Mesothelial cell of epicardium (in vitro differentiated cells): Measurements from ENCODE around the gene TOM1L1. TPM values are rescaled to one million over a fixed set of nuclear protein-coding genes. Genes with fewer than 3 reads are reported as not detected.
A peak's percentile ranks its signal among the peaks of the same experiment; 100 is the strongest.

Experiments used
- DNase-seq, 2 experiments: peaks; one replicate each; pipeline ENCODE4 v3.0.0; 2021; ENCODE audit warnings: low spot score in 2 of 2; ENCODE audit not compliant: unreplicated experiment in 2 of 2
- H3K27ac Mint-ChIP-seq: 2 replicates; pipeline ENCODE4 v1.8.0; 2021; ENCODE audit warnings: mixed read lengths
- H3K27me3 Mint-ChIP-seq: 2 replicates; pipeline ENCODE4 v1.8.0; 2021; ENCODE audit warnings: low read depth, mixed read lengths
- H3K36me3 Mint-ChIP-seq: 2 replicates; pipeline ENCODE4 v1.8.0; 2021; ENCODE audit warnings: mixed read lengths
- H3K4me1 Mint-ChIP-seq: 2 replicates; pipeline ENCODE4 v1.8.0; 2021; ENCODE audit warnings: mixed read lengths
- H3K4me3 Mint-ChIP-seq: 2 replicates; pipeline ENCODE4 v1.8.0; 2021; ENCODE audit warnings: mild to moderate bottlenecking, moderate library complexity, mixed read lengths
- H3K9me3 Mint-ChIP-seq: 2 replicates; pipeline ENCODE4 v1.8.0; 2021; ENCODE audit warnings: mixed read lengths
- CTCF ChIP-seq: fragments of 200-600 bp; sonication (generic); IDR thresholded peaks from one replicate; pipeline ENCODE4 v1.5.0; 2021; ENCODE audit warnings: antibody characterized with exemption; ENCODE audit not compliant: unreplicated experiment
- total RNA-seq: library from RNA; stranded (reverse); gene quantifications from 3 replicates; pipeline ENCODE4 v1.2.1, GENCODE V29; 2021

TOM1L1 gene
- total RNA-seq, 1 donor from 2014 or later = 47.8 TPM

- no peak for DNase-seq
- no peaks in the 10 kb centered on the region for H3K4me1 Mint-ChIP-seq
- peaks cover 3% of the 10 kb centered on the region for H3K36me3 Mint-ChIP-seq
- H3K9me3 Mint-ChIP-seq = no peaks in the 10 kb centered on the region
- no peak overlapping the region for H3K27ac Mint-ChIP-seq
- H3K4me3 Mint-ChIP-seq = no peak overlapping the region
- TF ChIP-seq CTCF = peak; percentile 69
- H3K27me3 Mint-ChIP-seq = no peaks in the 10 kb centered on the region
Observed at GRCh38 chr17:54992797-54993639, 92.4 kb downstream of the TOM1L1 start.

GRCh38 chr17:54996441-54996840 is 95.8 kb downstream of the TOM1L1 start:
- no peak for DNase-seq
- Mint-ChIP-seq H3K4me1 (no peaks in the 10 kb centered on the region), H3K36me3 (peaks cover 6% of the 10 kb centered on the region), H3K9me3 (no peaks in the 10 kb centered on the region), H3K4me3 (no peak overlapping the region), H3K27ac (no peak overlapping the region), H3K27me3 (no peaks in the 10 kb centered on the region)
- no peak for TF ChIP-seq CTCF

- Mint-ChIP-seq H3K4me3 (no peak overlapping the region), H3K4me1 (no peaks in the 10 kb centered on the region), H3K27me3 (no peaks in the 10 kb centered on the region), H3K27ac (no peak overlapping the region), H3K9me3 (no peaks in the 10 kb centered on the region), H3K36me3 (peaks cover 5% of the 10 kb centered on the region)
- no peak for DNase-seq
- TF ChIP-seq CTCF = no peak
Observed at GRCh38 chr17:55002458-55002857, 101.8 kb downstream of the TOM1L1 start.

GRCh38 chr17:55004484-55004883 is 103.8 kb downstream of the TOM1L1 start:
- no peak for TF ChIP-seq CTCF
- H3K36me3 Mint-ChIP-seq = peaks cover 9% of the 10 kb centered on the region
- no peak overlapping the region for H3K4me3 Mint-ChIP-seq
- no peaks in the 10 kb centered on the region for H3K4me1 Mint-ChIP-seq
- no peaks in the 10 kb centered on the region for H3K9me3 Mint-ChIP-seq
- no peaks in the 10 kb centered on the region for H3K27me3 Mint-ChIP-seq
- no peak for DNase-seq
- no peak overlapping the region for H3K27ac Mint-ChIP-seq

- H3K9me3 Mint-ChIP-seq = no peaks in the 10 kb centered on the region
- no peak overlapping the region for H3K27ac Mint-ChIP-seq
- H3K4me3 Mint-ChIP-seq = no peak overlapping the region
- no peak for TF ChIP-seq CTCF
- no peaks in the 10 kb centered on the region for H3K4me1 Mint-ChIP-seq
- no peaks in the 10 kb centered on the region for H3K27me3 Mint-ChIP-seq
- H3K36me3 Mint-ChIP-seq = peaks cover 6% of the 10 kb centered on the region
- no peak for DNase-seq
Observed at GRCh38 chr17:55005520-55005919, 104.9 kb downstream of the TOM1L1 start.

Other genes starting within 250 kb of the TOM1L1 start
- gene COX11, start 67.8 kb downstream of the TOM1L1 start, total RNA-seq = 46.9 to 55.0 TPM (median 52.6 TPM) in 3 replicates
- gene STXBP4, start 67.9 kb downstream of the TOM1L1 start, total RNA-seq = 28.9 to 31.8 TPM (median 29.0 TPM) in 3 replicates